HS-5 (cell line): Measurements from ENCODE around the gene PDSS2.
A peak's percentile ranks its signal among the peaks of the same experiment; 100 is the strongest.
"Not testable (repeated sequence)": the region's sequence is repeated elsewhere in the genome, so short reads cannot be mapped to it uniquely, and the experiment has no call there.

Source experiments
- DNase-seq: peaks from one replicate; pipeline ENCODE4 v3.0.0-alpha.2; 2012; ENCODE audit warnings: low read depth

PDSS2 gene

GRCh38 chr6:107319906-107320530, 139.3 kb downstream of the PDSS2 start:
- peak; percentile 31 for DNase-seq

DNA sequence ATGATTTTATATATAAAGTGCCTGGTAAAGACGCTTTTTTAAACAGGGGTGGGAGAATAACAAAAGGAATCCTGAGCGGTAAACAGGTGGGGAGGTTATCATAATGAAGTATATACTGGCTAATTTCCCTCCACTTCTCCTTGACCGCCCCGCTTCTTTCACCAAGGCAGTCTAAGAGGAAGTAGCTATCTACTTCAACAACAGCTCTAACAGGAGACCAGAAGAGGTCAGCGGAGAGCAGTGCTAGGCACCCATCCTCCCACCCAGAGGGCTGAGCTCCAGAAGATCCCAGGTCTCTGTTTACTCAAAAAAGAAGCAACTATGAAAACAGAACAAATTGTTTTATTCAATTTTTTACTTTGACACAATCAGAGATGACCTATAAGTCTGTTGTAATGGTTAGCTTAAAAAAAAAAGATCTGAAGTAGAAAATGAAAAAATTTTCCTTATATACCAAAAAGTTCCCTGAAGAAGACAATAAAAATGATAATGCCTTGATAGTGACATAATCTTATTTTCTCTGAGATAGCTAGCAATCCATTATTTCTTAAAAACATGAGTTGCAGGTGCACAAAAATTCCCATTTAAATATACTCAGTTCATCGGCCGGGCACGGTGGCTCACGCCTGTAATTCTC, 141.1 kb downstream of the PDSS2 start:
- DNase-seq: no peak

DNA sequence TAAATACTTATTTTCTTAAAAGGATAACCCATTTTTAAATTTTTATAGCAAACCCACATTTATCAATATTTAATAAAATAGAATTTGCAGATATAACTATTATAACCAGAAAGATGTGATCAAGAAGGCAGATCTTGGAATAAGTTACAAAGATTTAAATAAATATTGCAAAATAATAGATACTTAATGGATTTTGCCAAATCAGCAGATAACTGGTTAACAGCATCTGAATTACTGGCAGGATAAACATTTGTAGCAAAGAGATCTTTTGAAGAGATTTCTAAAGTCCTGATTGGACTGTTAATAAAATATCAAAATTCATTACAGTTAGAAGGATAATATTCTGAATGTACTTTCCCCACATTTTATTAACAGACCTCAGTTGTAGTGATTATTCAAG, 144.2 kb downstream of the PDSS2 start:
- DNase-seq: no peak

DNA sequence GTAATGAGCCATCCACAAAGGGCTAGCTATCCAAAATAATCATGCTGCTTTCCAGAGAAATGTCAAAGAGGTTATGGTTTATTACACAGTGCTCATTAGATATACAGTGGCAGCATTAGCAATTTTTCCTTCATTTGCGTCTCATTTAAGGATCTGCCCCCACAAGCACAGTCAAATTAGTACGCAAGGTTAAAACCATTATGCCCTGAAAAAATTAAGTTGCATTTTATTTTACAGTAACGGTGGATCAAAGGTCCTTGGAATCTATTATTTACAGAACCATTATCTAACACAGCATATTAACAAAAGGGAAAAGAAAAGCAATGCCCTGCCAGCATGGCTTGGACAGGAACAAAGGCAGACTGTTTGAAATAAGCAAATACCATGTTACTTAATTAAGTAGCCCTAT, 144.8 kb downstream of the PDSS2 start:
- no peak for DNase-seq

DNA sequence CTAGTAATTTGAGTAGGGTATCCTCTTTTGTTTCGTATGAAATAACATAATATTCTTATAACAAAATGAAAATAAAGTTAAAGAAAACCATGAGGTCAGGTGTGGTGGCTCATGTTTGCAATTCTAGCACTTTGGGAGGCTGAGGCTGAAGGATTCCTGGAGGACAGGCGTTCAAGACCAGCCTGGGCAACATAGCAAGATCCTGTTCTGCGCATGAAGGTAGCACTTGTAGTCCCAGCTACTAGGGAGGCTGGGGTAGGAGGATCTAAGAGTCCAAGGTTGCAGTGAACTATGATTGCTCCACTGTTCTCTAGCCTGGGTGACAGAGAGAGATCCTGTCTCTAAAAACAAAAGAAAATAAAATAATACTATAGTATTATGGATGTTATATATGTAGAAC, 145.6 kb downstream of the PDSS2 start:
- no peak for DNase-seq

GRCh38 chr6:107310362-107310761, 149.0 kb downstream of the PDSS2 start:
- DNase-seq: no peak

DNA sequence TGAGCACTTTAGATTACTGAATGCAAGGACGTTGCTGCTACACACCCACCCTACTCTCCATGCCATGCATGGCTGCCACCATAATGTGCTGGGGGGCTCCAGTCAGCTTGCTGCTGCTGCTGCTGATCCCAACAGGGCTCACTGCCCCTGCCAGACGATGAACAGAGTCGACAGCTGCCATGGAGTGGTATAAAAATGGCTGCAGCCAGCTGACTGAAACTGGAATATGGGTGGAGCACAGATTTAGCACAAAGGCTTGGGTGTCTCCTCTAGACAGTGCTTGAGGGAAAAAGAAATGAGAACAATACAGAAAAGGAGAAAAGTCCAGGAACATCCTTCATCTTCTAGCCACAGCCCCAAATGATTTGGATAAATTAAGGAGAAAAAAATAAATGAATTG, 150.7 kb downstream of the PDSS2 start:
- no peak for DNase-seq

- DNase-seq: not testable (repeated sequence)
Measured at GRCh38 chr6:107305994-107306393, 153.4 kb downstream of the PDSS2 start.

DNA sequence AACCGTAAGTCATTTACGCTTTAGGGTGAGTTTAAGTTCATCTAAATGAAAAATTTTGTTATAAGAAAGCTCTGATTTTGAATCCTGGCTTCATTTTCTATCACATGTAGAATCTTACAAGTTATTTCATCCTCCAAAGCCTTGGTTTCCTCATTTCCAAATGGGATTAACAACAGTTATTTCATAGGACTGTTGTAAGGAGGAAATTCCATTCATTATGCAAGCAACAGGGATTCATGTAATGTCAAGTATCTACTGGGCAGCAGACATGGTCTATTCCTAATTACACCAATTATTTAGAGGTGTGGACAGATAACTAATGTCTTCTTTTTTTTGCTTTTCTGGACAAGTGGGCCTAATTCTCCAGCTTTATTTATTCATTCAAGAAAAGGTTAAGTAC, 154.0 kb downstream of the PDSS2 start:
- no peak for DNase-seq

DNA sequence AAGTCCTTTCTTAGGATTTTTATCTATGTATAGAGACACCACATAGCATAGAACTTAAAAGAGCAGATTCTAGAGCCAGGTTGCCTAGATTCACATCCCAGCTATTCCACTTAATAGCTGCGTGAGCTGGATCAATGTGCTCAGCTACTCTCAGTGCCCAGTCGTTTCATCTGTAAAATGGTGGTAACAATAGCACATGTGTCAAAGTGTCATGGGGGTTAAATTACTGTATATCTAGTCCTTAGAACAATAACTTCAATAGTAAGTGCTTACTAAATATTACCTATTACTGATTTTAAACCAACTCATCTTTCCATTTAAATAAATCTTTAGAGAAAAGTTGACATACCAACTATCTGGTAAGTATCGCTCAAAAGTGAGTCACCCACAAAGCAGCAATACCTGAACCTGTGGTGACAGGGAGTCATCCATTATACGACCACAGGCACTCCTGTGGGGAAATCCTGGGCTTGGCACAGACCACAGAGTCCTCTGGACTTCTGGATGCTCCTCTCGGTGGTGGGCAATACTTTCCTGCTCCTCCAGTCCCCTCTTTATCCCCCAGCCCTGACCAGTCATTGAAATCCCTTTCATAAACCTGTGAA, 154.8 kb downstream of the PDSS2 start:
- DNase-seq: no peak

GRCh38 chr6:107293350-107293749, 166.0 kb downstream of the PDSS2 start:
- no peak for DNase-seq

- DNase-seq: no peak
Measured at GRCh38 chr6:107292715-107293271, 166.6 kb downstream of the PDSS2 start.

GRCh38 chr6:107290491-107290890, 168.9 kb downstream of the PDSS2 start:
- no peak for DNase-seq

DNA sequence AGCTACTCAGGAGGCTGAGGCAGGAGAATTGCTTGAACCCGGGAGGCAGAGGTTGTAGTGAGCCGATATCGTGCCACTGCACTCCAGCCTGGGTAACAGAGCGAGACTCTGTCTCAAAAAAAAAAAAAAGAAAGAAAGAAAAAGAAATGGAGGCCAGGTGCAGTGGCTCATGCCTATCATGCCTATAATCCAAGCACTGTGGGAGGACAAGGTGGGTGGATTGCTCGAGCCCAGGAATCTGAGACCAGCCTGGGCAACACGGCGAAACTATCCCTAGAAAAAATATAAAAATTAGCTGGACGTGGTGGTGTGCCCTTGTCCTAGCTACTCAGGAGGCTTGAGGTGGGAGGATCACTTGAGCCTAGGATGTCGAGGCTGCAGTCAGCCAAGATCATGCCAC, 170.1 kb downstream of the PDSS2 start:
- DNase-seq: not testable (repeated sequence)

DNA sequence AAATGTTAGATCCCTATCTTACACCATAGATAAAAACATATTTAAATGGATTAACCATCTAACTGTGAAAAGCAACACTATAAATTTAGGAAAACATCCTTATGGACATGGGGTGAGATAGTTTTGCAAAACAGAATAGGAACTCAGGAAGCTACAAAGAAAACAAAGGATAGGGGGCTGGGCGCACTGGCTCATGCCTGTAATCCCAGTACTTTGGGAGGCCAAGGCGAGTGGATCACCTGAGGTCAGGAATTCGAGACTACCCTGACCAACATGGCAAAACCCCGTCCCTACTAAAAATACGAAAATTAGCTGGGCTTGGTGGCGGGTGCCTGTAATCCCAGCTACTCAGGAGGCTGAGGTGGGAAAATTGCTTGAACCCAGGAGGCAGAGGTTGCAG, 173.7 kb downstream of the PDSS2 start:
- not testable (repeated sequence) for DNase-seq

- DNase-seq: no peak
Measured at GRCh38 chr6:107284805-107285204, 174.6 kb downstream of the PDSS2 start.

DNA sequence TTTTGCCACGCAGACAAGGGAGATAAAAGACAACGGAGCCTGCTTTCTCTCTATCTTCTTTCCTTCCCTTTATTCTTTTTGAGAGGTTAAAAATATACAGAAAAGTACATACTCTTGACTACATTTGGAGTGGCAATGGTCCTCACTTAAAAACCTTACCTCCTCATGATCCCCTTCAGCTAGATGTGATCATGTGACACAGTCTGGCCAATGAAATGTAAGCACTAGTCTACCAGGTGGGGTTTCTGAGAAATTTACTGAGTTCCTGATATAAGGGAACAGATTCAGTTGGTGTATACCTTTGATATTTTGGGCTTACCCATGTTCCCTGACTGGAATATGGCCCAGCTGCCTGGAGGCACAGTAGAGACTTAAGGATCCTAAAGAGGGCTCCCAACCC, 178.6 kb downstream of the PDSS2 start:
- DNase-seq: no peak

DNA sequence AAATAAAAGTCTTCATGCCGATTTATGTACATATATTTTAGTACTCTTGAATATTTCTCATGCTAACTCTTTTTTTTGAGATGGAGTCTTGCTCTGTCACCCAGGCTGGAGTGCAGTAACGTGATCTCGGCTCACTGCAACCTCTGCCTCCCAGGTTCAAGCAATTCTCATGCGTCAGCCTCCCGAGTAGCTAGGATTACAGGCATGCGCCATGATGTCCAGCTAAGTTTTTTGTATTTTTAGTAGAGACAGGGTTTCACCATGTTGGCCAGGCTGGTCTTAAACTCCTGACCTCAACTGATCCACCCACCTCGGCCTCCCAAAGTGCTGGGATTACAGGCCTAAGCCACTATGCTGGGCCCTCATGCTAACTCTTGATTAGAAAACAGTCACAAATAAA, 179.4 kb downstream of the PDSS2 start:
- not testable (repeated sequence) for DNase-seq

- DNase-seq: no peak
Measured at GRCh38 chr6:107275330-107275865, 184.0 kb downstream of the PDSS2 start.

- no peak for DNase-seq
Measured at GRCh38 chr6:107274288-107274687, 185.1 kb downstream of the PDSS2 start.

DNA sequence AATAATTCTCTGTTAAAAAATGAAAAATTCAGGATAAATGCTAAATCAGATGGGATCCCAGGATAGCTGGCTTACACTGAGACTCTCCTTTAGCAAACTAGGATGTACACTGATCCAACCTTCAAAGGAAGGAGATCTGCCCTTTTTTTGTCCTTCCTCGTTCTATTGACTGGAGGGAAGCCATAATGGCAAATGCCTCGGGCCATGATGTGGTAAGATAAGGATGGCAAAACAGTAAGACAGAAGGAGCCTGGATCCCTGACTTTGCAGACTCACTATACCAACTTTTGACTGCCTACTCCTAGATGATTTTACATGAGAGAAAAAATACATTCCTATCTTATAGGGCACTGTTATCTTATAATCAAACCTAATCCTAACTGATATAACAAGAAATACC, 187.1 kb downstream of the PDSS2 start:
- no peak for DNase-seq

DNA sequence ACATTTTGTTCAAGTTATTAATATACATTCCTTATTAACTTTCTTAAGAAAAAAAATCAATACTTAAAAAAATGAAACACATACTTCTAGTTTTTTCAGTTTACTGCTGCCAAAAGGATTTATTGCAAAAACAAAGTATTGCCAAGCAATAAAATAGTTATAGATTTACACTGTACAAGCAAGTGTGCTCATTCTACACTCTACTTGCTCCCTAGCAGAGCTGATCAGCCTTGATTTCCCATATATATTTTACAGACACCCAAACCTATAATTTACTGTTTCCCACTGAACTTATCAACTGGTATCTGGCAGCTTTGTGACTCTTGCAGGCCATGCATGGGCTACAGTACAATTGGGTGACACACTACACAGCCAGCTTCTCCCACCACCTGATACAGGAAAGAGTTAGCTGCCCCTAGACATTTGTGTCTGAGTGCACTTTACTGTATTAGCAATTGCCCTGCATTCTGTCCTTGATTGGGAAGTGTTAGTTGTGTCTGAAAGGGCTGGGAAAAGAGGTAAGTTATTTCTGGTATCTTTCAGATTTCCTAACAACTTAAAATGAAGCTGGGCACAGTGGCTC, 188.1 kb downstream of the PDSS2 start:
- no peak for DNase-seq

GRCh38 chr6:107267634-107268033, 191.7 kb downstream of the PDSS2 start:
- no peak for DNase-seq
